GM18507 (cell line): ENCODE results near the gene ASCL2.
"Not testable (repeated sequence)": the region's sequence is repeated elsewhere in the genome, so short reads cannot be mapped to it uniquely, and the experiment has no call there.

Experiments used
- DNase-seq: peaks from one replicate; pipeline ENCODE4 v3.0.0; 2011; ENCODE audit warnings: low read depth; ENCODE audit not compliant: insufficient read length; ENCODE audit errors: extremely low spot score
- FAIRE-seq: peaks from 2 replicates; lab custom pipeline; 2011; peaks lifted over from hg19 to GRCh38; lab: Jason Lieb, UNC

Gene ASCL2

GRCh38 chr11:2298795-2299761 is 28.7 kb upstream of the ASCL2 start:
- FAIRE-seq (no peak), DNase-seq (no peak)

- FAIRE-seq: no peak
- DNase-seq: no peak
Measured at GRCh38 chr11:2298131-2298794, 27.9 kb upstream of the ASCL2 start.

- DNase-seq (no peak), FAIRE-seq (no peak)
Measured at GRCh38 chr11:2297623-2298030, 27.2 kb upstream of the ASCL2 start.

- FAIRE-seq (no peak), DNase-seq (no peak)
Measured at GRCh38 chr11:2296913-2297622, 26.7 kb upstream of the ASCL2 start.

GRCh38 chr11:2295971-2296912 is 25.9 kb upstream of the ASCL2 start:
- DNase-seq (no peak), FAIRE-seq (no peak)

DNA sequence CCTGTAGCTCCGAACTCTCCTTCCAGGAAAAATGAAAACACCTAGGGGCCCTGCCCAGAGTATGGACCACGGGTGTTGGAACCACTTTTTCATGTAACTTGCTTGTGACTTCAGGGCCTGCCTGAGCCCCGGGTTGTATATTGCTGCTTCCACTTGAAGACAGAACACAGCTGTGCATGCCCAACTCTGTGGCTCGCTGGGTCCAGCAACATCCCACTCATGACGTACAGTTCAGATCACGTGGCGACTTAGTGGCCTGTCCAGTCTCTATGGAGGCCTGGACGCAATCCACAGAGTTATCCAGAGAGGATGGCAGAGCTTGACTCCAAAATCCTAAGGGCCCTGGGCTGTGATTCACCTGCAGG is 24.5 kb upstream of the ASCL2 start:
- FAIRE-seq: no peak
- no peak for DNase-seq

- no peak for FAIRE-seq
- DNase-seq: no peak
Measured at GRCh38 chr11:2293984-2294925, 23.9 kb upstream of the ASCL2 start.

DNA sequence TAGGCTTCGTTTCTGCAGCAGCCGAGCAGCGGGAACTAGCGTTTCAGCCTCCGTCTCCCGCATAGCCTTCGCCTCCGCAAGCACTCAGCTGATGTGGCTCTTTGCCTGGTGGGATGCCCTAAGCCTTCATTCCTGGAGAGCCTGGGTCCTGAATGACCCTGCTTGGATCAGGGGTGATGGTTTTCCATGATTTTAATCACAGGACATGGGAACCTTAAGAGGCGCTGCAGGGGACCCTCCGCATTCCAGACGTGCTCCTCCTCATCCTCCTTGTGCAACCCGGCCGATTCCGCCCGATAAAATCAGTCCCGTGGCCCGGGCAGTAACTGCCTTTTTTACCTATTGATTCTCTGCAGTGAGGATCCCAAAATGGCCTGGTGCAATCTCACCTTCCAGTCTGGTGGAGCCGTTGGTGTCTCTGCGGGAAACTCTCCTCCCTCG is 23.2 kb upstream of the ASCL2 start:
- no peak for DNase-seq
- FAIRE-seq: no peak

GRCh38 chr11:2290351-2290841 is 20.0 kb upstream of the ASCL2 start:
- DNase-seq (no peak), FAIRE-seq (no peak)

DNA sequence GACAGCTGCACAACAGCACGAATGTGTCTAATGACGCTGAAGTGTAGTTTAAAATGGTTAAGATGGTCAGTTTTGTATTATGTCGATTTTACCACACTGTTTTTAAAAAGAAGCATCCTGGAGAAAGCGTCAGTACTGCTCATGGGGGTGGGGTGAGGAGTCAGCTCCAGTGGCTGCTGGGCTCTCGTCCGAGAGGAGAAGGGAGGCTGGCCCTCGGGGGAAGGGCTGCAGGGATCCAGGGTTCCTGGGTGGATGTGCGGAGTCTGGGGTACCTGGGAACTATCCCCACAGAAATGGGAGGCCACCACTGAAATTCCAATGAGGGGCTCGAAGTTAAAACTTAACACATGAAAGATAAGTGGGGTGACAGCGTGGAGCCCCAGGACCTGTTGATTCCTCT is 19.5 kb upstream of the ASCL2 start:
- FAIRE-seq: no peak

DNA sequence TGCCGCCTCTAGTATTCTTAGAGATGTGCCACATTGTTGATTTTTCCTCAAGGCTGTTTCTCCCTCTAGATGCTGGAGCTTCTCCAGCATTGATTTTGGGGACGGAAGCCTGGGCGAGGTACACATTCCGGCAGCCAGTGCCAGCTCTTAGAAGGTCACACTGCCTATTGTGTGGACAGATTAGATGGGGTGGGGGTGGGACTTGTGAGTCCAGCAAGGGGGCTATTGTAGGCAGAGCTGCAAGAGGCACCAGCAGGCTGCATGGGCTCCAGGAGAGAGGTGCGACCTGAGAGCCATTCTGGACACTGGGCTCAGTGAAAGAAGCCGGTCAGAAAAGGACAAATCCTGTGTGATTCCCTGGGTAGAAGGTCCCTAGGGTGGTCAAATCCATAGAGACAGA is 19.0 kb upstream of the ASCL2 start:
- DNase-seq (no peak), FAIRE-seq (no peak)

More for the DNA sequence above, 19.5 kb upstream of the ASCL2 start:
- DNase-seq: no peak

DNA sequence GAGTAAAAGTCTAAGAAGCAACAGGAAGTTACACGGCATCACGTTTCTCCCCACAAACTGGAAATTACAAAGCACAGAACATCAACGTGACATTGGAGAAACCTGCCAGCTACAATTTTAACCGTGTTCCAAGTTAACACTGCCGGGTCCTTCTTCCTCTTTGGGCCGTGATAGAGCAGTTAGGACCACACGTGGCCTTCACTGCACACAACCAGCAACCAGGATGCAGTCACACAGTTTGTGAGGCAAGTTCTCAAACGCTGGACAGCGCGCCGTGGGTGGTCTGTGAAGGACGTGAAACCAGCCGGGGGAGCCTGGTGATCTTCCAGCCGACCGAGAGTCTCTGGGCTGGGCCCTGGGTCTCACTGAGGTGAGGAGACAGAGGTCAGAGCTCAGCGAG is 16.7 kb upstream of the ASCL2 start:
- DNase-seq (no peak), FAIRE-seq (no peak)

DNA sequence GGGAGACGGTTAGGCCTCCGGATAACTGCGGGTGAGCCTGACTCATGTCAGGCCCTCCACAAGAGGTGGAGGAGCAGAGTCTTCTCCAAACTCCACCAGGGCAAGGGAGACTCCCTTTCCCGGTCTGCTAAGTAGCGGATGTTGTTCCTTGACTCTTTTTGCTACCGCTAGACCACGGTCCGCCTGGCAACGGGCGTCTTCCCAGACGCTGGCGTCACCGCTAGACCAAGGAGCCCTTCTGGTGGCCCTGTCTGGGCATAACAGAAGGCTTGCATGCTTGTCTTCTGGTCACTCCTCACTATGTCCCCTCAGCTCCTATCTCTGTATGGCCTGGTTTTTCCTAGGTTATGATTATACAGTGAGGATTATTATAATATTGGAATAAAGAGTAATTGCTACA is 16.0 kb upstream of the ASCL2 start:
- DNase-seq, FAIRE-seq: not testable (repeated sequence)

DNA sequence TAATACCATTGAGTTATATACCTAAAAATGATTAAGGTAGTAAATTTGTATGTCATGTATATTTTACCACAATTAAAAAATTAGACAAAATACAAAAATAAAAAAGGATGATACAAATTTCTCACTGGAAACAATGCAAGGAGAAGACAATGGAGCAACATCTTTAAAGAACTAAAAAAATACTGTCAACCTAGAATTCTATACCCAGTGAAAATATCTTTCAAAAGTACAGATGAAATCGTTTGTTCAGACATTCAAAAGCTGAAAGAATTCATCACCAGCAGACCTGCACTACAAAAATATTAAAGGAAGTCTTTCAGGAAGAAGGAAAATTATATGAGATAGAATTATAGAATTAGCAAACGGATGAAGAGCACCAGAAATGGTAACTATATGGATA is 9.8 kb upstream of the ASCL2 start:
- FAIRE-seq (no peak), DNase-seq (no peak)

GRCh38 chr11:2277933-2278523 is 7.6 kb upstream of the ASCL2 start:
- no peak for DNase-seq
- no peak for FAIRE-seq

DNA sequence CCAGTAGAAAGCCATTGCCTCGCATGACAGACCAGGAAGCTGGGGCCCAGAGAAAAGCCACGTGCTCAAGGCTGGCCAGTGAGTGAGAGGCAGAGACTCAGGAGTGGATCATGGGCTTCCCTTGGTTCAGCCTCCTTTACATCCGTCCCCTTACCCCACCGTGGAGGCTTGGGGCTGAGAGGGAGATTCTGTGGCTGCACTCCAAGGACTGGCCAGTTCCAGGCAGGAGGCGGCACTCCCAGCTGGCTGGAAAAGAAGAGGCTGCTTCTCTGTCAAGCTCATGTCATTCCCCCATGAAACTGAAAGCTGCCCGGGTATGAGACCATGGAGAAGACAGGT is 6.6 kb upstream of the ASCL2 start:
- DNase-seq (no peak), FAIRE-seq (no peak)

DNA sequence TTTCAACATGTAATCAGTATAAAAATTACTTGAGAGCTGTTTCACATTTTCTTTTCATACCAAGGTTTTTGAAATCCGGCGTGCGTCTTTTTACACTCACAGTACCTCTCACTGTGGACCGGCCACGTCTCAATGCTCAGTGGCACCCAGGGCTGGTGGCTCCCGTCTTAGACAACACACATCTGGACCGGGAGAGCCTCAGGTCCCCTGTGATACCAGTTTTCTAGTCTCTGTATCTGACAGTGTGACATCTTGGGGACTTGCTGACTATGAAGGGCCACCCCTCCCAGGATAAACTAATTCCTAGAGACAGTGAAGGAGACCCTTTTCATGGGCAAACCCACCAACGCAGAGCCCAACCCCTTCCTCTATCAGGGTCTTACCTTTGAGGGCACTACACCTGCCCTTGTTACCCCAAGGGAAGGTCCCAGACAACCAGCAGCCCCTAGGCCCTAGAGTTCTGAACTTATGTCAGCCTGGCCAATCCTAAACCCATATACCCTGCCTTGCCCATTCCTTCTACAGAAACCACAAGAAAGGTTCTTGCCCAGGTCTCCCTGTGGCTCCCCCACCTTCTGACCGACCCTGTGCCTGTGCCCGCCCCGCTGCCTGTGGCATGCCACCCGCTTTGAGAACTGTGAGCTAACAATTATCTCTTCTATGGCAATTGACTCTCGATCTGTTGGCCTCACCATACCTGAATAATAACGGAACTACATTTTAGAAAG is 6.1 kb upstream of the ASCL2 start:
- FAIRE-seq: no peak
- no peak for DNase-seq
